ENCODE results near the gene KLK1.

KLK1 gene

GRCh38 chr19:50801107-50801506 lies 22.5 kb downstream of the KLK1 start:
- TF ChIP-seq CTCF (IDR thresholded peaks at IDR 0.05; ENCODE audit: insufficient read depth, low read length, poor library complexity, severe bottlenecking), result no peak
- no peaks in the 10 kb centered on the region for H3K27me3 ChIP-seq (replicated peaks; ENCODE audit: control insufficient read depth, insufficient read depth, low read length)
- no peak for DNase-seq (ENCODE audit: extremely low read depth, insufficient read length)
- H3K4me3 ChIP-seq (replicated peaks; ENCODE audit: low read depth, low read length), result no peak overlapping the region
- peaks cover 40% of the 10 kb centered on the region for H3K36me3 ChIP-seq (ENCODE audit: control insufficient read depth, insufficient read depth, low read length)

- no peak for TF ChIP-seq CTCF (IDR thresholded peaks at IDR 0.05; ENCODE audit: insufficient read depth, low read length, poor library complexity, severe bottlenecking)
- Histone ChIP-seq H3K36me3 (ENCODE audit: control insufficient read depth, insufficient read depth, low read length) (peaks cover 45% of the 10 kb centered on the region), H3K27me3 (replicated peaks; ENCODE audit: control insufficient read depth, insufficient read depth, low read length) (no peaks in the 10 kb centered on the region), H3K4me3 (replicated peaks; ENCODE audit: low read depth, low read length) (no peak overlapping the region)
- no peak for DNase-seq (ENCODE audit: extremely low read depth, insufficient read length)
Measured at GRCh38 chr19:50799547-50799851, 24.1 kb downstream of the KLK1 start.

GRCh38 chr19:50798659-50799546 lies 24.7 kb downstream of the KLK1 start:
- H3K27me3 ChIP-seq (replicated peaks; ENCODE audit: control insufficient read depth, insufficient read depth, low read length), result no peaks in the 10 kb centered on the region
- H3K36me3 ChIP-seq (ENCODE audit: control insufficient read depth, insufficient read depth, low read length), result peaks cover 45% of the 10 kb centered on the region
- H3K4me3 ChIP-seq (replicated peaks; ENCODE audit: low read depth, low read length), result no peak overlapping the region
- TF ChIP-seq CTCF (IDR thresholded peaks at IDR 0.05; ENCODE audit: insufficient read depth, low read length, poor library complexity, severe bottlenecking), result no peak
- no peak for DNase-seq (ENCODE audit: extremely low read depth, insufficient read length)

GRCh38 chr19:50797781-50798658 lies 25.6 kb downstream of the KLK1 start:
- no peak for DNase-seq (ENCODE audit: extremely low read depth, insufficient read length)
- Histone ChIP-seq H3K36me3 (ENCODE audit: control insufficient read depth, insufficient read depth, low read length) (peaks cover 45% of the 10 kb centered on the region), H3K4me3 (replicated peaks; ENCODE audit: low read depth, low read length) (no peak overlapping the region), H3K27me3 (replicated peaks; ENCODE audit: control insufficient read depth, insufficient read depth, low read length) (no peaks in the 10 kb centered on the region)
- no peak for TF ChIP-seq CTCF (IDR thresholded peaks at IDR 0.05; ENCODE audit: insufficient read depth, low read length, poor library complexity, severe bottlenecking)

- Histone ChIP-seq H3K4me3 (replicated peaks; ENCODE audit: low read depth, low read length) (no peak overlapping the region), H3K27me3 (replicated peaks; ENCODE audit: control insufficient read depth, insufficient read depth, low read length) (no peaks in the 10 kb centered on the region), H3K36me3 (ENCODE audit: control insufficient read depth, insufficient read depth, low read length) (peaks cover 45% of the 10 kb centered on the region)
- DNase-seq (ENCODE audit: extremely low read depth, insufficient read length), result no peak
- no peak for TF ChIP-seq CTCF (IDR thresholded peaks at IDR 0.05; ENCODE audit: insufficient read depth, low read length, poor library complexity, severe bottlenecking)
Measured at GRCh38 chr19:50797429-50797780, 26.2 kb downstream of the KLK1 start.
